ENCODE measurements around the gene TLR9. TPM values are rescaled to one million over a fixed set of nuclear protein-coding genes. Genes with fewer than 3 reads are reported as not detected.

Gene TLR9
- total and polyA plus RNA-seq, 2 donors (not counting 1 experiment from before 2014, with no cell fraction given), result under 0.01 TPM; not detected in 1

GRCh38 chr3:52217409-52217805, 8.0 kb downstream of the TLR9 start:
- Histone ChIP-seq H3K79me2 (ENCODE audit: control insufficient read depth, insufficient read depth, low read length) (no peaks in the 10 kb centered on the region), H3K9me3 (ENCODE audit: control insufficient read depth, insufficient read depth, low read depth, low read length) (no peaks in the 10 kb centered on the region), H3K4me3 (replicated peaks in 1 of 4; ENCODE audit: control extremely low read depth in 1 of 4, insufficient read depth in 1 of 4, low read depth in 3 of 4, low read length in 4 of 4) (no peak overlapping the region), H2AFZ (ENCODE audit: low read length) (no peak overlapping the region), H4K20me1 (ENCODE audit: control insufficient read depth, extremely low read depth, insufficient read depth, low read length) (no peaks in the 10 kb centered on the region), H3K36me3 (ENCODE audit: control insufficient read depth, insufficient read depth, low read length) (peaks cover 12% of the 10 kb centered on the region), H3K4me2 (ENCODE audit: extremely low read depth, insufficient read depth, low read length) (no peak overlapping the region), H3K27me3 (ENCODE audit: control insufficient read depth, insufficient read depth, low read length) (no peaks in the 10 kb centered on the region), H3K9ac (ENCODE audit: insufficient read depth, low read length) (no peak overlapping the region), H3K4me1 (ENCODE audit: control insufficient read depth, extremely low read depth, insufficient read depth, low read length) (peaks cover 9% of the 10 kb centered on the region), H3K27ac (ENCODE audit: insufficient read depth, low read length) (no peak overlapping the region)
- DNase-seq (ENCODE audit: low read depth in 2 of 2), result no peak
- no peak for TF ChIP-seq CTCF (conservative IDR thresholded peaks at IDR 0.05 in 1 of 2, IDR thresholded peaks at IDR 0.05 in 1 of 2; ENCODE audit: low read depth in 1 of 2, low read length in 2 of 2)
- no peak for TF ChIP-seq EZH2 (IDR thresholded peaks at IDR 0.05; ENCODE audit: low read length, missing control alignments)

GRCh38 chr3:52216585-52217408, 8.6 kb downstream of the TLR9 start:
- H2AFZ ChIP-seq (ENCODE audit: low read length), result no peak overlapping the region
- H3K4me1 ChIP-seq (ENCODE audit: control insufficient read depth, extremely low read depth, insufficient read depth, low read length), result peaks cover 9% of the 10 kb centered on the region
- no peak for TF ChIP-seq CTCF (conservative IDR thresholded peaks at IDR 0.05 in 1 of 2, IDR thresholded peaks at IDR 0.05 in 1 of 2; ENCODE audit: low read depth in 1 of 2, low read length in 2 of 2)
- TF ChIP-seq EZH2 (IDR thresholded peaks at IDR 0.05; ENCODE audit: low read length, missing control alignments), result no peak
- H3K9ac ChIP-seq (ENCODE audit: insufficient read depth, low read length), result no peak overlapping the region
- H3K4me3 ChIP-seq (replicated peaks in 1 of 4; ENCODE audit: control extremely low read depth in 1 of 4, insufficient read depth in 1 of 4, low read depth in 3 of 4, low read length in 4 of 4), result no peak overlapping the region
- H3K79me2 ChIP-seq (ENCODE audit: control insufficient read depth, insufficient read depth, low read length), result no peaks in the 10 kb centered on the region
- peaks cover 16% of the 10 kb centered on the region for H3K36me3 ChIP-seq (ENCODE audit: control insufficient read depth, insufficient read depth, low read length)
- no peak overlapping the region for H3K27ac ChIP-seq (ENCODE audit: insufficient read depth, low read length)
- H3K27me3 ChIP-seq (ENCODE audit: control insufficient read depth, insufficient read depth, low read length), result no peaks in the 10 kb centered on the region
- no peaks in the 10 kb centered on the region for H3K9me3 ChIP-seq (ENCODE audit: control insufficient read depth, insufficient read depth, low read depth, low read length)
- peak; percentile 85 to 92 for DNase-seq (ENCODE audit: low read depth in 2 of 2)
- peak overlapping the region; percentile 56 for H3K4me2 ChIP-seq (ENCODE audit: extremely low read depth, insufficient read depth, low read length)
- H4K20me1 ChIP-seq (ENCODE audit: control insufficient read depth, extremely low read depth, insufficient read depth, low read length), result no peaks in the 10 kb centered on the region

- Histone ChIP-seq H3K4me1 (ENCODE audit: control insufficient read depth, extremely low read depth, insufficient read depth, low read length) (peaks cover 9% of the 10 kb centered on the region), H3K36me3 (ENCODE audit: control insufficient read depth, insufficient read depth, low read length) (peaks cover 26% of the 10 kb centered on the region), H3K79me2 (ENCODE audit: control insufficient read depth, insufficient read depth, low read length) (no peaks in the 10 kb centered on the region), H3K4me2 (ENCODE audit: extremely low read depth, insufficient read depth, low read length) (no peak overlapping the region), H3K27me3 (ENCODE audit: control insufficient read depth, insufficient read depth, low read length) (no peaks in the 10 kb centered on the region), H3K9ac (ENCODE audit: insufficient read depth, low read length) (no peak overlapping the region), H2AFZ (ENCODE audit: low read length) (no peak overlapping the region), H3K4me3 (replicated peaks in 1 of 4; ENCODE audit: control extremely low read depth in 1 of 4, insufficient read depth in 1 of 4, low read depth in 3 of 4, low read length in 4 of 4) (no peak overlapping the region), H3K27ac (ENCODE audit: insufficient read depth, low read length) (no peak overlapping the region), H4K20me1 (ENCODE audit: control insufficient read depth, extremely low read depth, insufficient read depth, low read length) (no peaks in the 10 kb centered on the region), H3K9me3 (ENCODE audit: control insufficient read depth, insufficient read depth, low read depth, low read length) (no peaks in the 10 kb centered on the region)
- TF ChIP-seq CTCF (conservative IDR thresholded peaks at IDR 0.05 in 1 of 2, IDR thresholded peaks at IDR 0.05 in 1 of 2; ENCODE audit: low read depth in 1 of 2, low read length in 2 of 2) (no peak), EZH2 (IDR thresholded peaks at IDR 0.05; ENCODE audit: low read length, missing control alignments) (no peak)
- DNase-seq (ENCODE audit: low read depth in 2 of 2), result no peak
Observed at GRCh38 chr3:52215351-52215750, 10.1 kb downstream of the TLR9 start.

Data from fibroblast of lung (primary cell).